Pancreas (tissue), 10 donors: ENCODE measurements around the gene PLRG1. TPM values are rescaled to one million over a fixed set of nuclear protein-coding genes. Genes with fewer than 3 reads are reported as not detected.
"Not testable (repeated sequence)": the region's sequence is repeated elsewhere in the genome, so short reads cannot be mapped to it uniquely, and the experiment has no call there.

Experiments used
- ATAC-seq, 4 donors: fragments of 200-7000 bp; cut with Tn5 transposase; one replicate each; pipeline versions ENCODE4 v1.8.0 to v1.9.1; 2020; ENCODE audit warnings: mild to moderate bottlenecking in 4 of 4, moderate library complexity in 4 of 4
- DNase-seq, 6 donors: peaks; one replicate each; pipeline ENCODE4 v3.0.0-alpha.2; 2020
- FAIRE-seq: peaks from 2 replicates; lab custom pipeline; 2012; peaks lifted over from hg19 to GRCh38; lab: Jason Lieb, UNC
- H3K27ac ChIP-seq, 4 donors: fragments of 200-600 bp; sonication (generic); 1 replicate in 3 of 4; 2 replicates in 1 of 4; pipeline versions ENCODE4 v1.5.0 to v1.8.0; 2020
- H3K27me3 ChIP-seq, 4 donors: fragments of 200-600 bp; one replicate each; pipeline ENCODE4 v1.8.0; 2021
- H3K36me3 ChIP-seq, 3 donors: fragments of 200-600 bp; sonication (generic) in 1 of 3; one replicate each; pipeline versions ENCODE4 v1.5.0 to v1.8.0; 2020 to 2021
- H3K4me1 ChIP-seq, 3 donors: fragments of 200-600 bp; one replicate each; pipeline ENCODE4 v1.8.0; 2021
- H3K4me3 ChIP-seq, 4 donors: fragments of 200-600 bp; sonication (generic) in 2 of 4; one replicate each; pipeline versions ENCODE4 v1.5.0 to v1.8.0; 2020 to 2021
- H3K9me3 ChIP-seq, 4 donors: fragments of 200-600 bp; one replicate each; pipeline ENCODE4 v1.8.0; 2021
- WGBS, 2 donors: extraction: QIAGEN DNeasy Blood & Tissue Kit; methylation state at CpG; one replicate each; pipeline ENCODE4 v1.1.7; 2013; 5-methylcytosine and 5-hydroxymethylcytosine counted together
- intact Hi-C, 3 donors: fragments of 100-400 bp; cut with DNase I; formaldehyde crosslinking; loops; one replicate each; pipeline versions ENCODE4 v1.11.1 to v1.14.2; 2022
- polyA plus RNA-seq, 2 donors: library from polyadenylated mRNA; stranded (reverse); fragments of 200-250 nt; gene quantifications; one replicate each; pipeline ENCODE4 v1.2.3, GENCODE V29; 2013
- total RNA-seq, 6 donors: library from RNA; stranded (reverse); fragmentation: NEBNext Ultra II Directional in 4 of 6; extraction: Animal tissue kit (Norgen Biotek cat#: 25700) in 4 of 6; gene quantifications; one replicate each; pipeline versions ENCODE4 v1.2.1 to v1.2.4, GENCODE V29; 2021 to 2023
- TF ChIP-seq, protein P1 (sequence below), 4 donors: fragments of 200-600 bp; sonication (generic) in 3 of 4; IDR thresholded peaks; one replicate each; pipeline versions ENCODE4 v1.5.0 to v1.8.0; 2021; ENCODE audit warnings: antibody characterized with exemption in 4 of 4
- donor health status: healthy with polysubstance abuse.
- donor health status: DM: no; HTN: no; CAD: no; lungs with moderate emphysema.
- donor health status: DM: no; HTN: no; CAD: no.
- donor health status: control.
- donor health status: control.
- donor health status: Bipolar disorder and iron deficiency.
- donor health status: DM: yes; HTN: yes; CAD: no.
- donor health status: DM: no; HTN: no; CAD: no.
- donor health status: DM: no; HTN: no; CAD: no.
- donor health status: DM: yes; HTN: yes; CAD: no.

PLRG1 gene
- total RNA-seq = 10 to 100 TPM; 18.5 to 34.8 (median 30.5) TPM
- polyA plus RNA-seq = 10 to 100 TPM; 20.6 to 38.6 TPM

DNA sequence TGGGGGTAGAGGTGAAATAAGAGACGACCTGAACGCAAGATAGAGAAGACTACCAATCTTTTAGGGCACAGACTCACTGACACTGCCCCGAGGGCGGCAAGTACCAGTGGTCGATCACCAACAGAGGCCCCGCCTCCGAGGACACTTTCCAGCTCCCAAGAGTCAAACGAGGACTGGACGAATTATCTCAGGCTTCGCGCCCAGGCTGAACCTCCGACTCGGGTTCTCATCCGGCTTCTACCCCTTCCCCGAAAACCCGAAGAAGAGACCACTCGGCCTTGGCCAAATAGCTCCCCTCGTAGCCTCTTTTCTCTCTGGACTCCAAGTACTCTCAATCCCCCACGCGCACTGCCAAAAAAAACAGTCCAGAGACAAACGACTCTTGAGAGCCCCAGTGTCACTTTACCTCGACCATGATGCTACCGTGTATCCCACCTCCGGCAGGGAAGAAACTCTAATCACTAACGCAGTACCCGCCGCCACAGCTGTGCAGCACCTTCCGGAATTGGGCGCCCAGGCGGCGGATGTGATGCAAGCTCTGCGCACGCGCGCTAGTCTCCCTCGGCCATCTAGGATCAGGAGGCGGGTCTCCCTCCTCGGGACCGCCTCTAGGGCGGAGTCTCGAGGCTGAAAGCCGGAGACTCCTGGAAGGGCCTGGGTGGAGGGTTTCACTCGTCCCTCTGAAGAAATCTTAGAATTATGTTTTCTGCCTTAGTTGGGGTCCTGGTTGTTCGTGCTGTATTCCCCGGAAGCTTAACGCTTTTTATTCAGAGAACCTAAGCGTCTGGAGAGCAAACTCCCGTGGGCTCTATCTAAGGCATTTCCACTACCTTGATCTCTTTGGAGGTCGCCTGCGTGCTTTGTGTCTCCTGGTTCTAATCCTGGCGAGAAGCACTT is at the start of gene PLRG1:
Gene PLRG1, minus strand, starts transcription at position 507 of the 897 bp plus-strand sequence. Its CDS starts 92 bp downstream, at position 415.
- Histone ChIP-seq H3K4me1 (peaks cover 0 to 11% (median 7%) of the 10 kb centered on the region in 3 donors), H3K9me3 (no peaks in the 10 kb centered on the region), H3K27ac (peak within 1 kb of the TSS; percentile 13 to 81 (median 45)), H3K27me3 (no peaks in the 10 kb centered on the region), H3K4me3 (peak within 1 kb of the TSS; percentile 47 to 80 (median 72)), H3K36me3 (peaks cover 3 to 7% (median 5%) of the 10 kb centered on the region in 3 donors)
- 0% methylated on average over 51 of the region's 51 CpGs for WGBS, 2 donors
- TF ChIP-seq, protein P1, sequence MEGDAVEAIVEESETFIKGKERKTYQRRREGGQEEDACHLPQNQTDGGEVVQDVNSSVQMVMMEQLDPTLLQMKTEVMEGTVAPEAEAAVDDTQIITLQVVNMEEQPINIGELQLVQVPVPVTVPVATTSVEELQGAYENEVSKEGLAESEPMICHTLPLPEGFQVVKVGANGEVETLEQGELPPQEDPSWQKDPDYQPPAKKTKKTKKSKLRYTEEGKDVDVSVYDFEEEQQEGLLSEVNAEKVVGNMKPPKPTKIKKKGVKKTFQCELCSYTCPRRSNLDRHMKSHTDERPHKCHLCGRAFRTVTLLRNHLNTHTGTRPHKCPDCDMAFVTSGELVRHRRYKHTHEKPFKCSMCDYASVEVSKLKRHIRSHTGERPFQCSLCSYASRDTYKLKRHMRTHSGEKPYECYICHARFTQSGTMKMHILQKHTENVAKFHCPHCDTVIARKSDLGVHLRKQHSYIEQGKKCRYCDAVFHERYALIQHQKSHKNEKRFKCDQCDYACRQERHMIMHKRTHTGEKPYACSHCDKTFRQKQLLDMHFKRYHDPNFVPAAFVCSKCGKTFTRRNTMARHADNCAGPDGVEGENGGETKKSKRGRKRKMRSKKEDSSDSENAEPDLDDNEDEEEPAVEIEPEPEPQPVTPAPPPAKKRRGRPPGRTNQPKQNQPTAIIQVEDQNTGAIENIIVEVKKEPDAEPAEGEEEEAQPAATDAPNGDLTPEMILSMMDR (IDR thresholded peaks at IDR 0.05) = peak in 3 of 4 donors; percentile 11 to 15 (median 12)
- FAIRE-seq (peak; percentile 92), DNase-seq (peak; percentile 94 to 99 (median 96)), ATAC-seq (peak; percentile 98 to 100 (median 99))
- intact Hi-C loops = loop anchor here in 1 of 3 donors (10.0 kb wide), 1 partner anchor 235 kb away; the partner anchor contains the start of gene RBM46

DNA sequence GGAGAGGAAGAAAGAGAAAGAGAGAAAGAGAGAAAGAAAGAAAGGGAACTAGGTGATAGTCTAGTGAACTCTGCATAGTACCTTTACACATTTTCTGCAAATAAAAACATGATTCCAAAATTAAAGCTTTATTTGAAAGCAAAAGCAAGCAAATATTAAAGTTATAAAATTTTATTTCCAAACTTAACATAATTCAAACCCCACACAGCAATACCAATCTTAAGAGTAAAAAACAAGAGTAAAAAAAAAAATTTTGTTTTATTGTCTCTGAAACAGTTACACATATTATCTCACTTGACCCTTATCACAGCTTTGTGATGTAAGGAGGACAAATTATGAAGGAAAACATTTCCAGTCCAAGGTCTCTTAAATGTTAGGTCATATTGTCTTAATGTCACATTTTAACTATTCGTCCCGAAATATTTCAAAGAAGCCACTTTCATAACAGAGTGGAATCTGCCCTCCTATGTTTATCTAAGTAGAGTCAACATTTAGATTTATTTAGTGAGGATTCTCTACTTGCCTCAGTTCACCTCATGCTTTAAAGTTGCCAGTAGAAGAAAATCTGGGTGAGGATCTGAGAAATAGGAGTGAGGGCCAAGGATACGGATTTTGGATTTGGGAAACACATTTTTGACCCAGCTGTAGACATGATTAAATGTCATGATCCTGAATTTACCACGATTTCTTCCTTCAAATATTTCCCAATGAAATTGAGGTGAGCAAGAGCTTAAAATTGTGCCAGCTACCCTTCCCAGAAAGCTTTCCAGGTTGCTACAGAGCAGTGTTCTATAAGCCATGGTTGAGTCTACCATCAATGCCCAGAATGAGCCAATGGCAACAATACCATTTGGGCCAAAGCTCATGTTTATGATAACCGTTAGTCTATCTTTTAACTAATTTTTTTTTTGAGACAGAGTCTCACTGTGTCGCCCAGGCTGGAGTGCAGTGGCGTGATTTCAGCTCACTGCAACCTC is 47.9 kb upstream of the PLRG1 start:
- ATAC-seq (no peak), FAIRE-seq (no peak), DNase-seq (no peak)
- intact Hi-C loops = no loop called here
- TF ChIP-seq, protein P1 (IDR thresholded peaks at IDR 0.05) = no peak
- Histone ChIP-seq H3K36me3 (no peaks in the 10 kb centered on the region), H3K4me3 (no peak overlapping the region), H3K4me1 (no peaks in the 10 kb centered on the region), H3K9me3 (no peaks in the 10 kb centered on the region), H3K27ac (no peak overlapping the region), H3K27me3 (no peaks in the 10 kb centered on the region)
- 64 to 66% methylated on average over 7 of the region's 7 CpGs for WGBS, 2 donors

DNA sequence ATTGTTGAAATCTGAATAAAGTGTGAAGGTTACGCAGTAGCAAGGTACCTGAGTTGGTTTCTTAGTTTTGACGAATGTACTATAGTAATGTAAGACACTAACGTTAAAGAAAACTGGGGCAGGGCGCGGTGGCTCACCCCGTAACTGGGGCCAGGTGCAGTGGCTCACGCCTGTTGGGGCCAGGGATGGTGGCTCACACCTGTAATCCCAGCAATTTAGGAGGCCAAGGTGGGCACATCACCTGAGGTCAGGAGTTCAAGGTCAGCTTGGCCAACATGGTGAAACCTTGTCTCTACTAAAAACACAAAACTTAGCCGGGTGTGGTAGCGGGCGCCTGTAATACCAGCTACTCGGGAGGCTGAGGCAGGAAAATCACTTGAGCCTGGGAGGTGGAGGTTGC is 47.1 kb upstream of the PLRG1 start:
- H3K27me3 ChIP-seq, FAIRE-seq, intact Hi-C loops, ATAC-seq, H3K27ac ChIP-seq, H3K9me3 ChIP-seq, H3K4me1 ChIP-seq, DNase-seq, H3K36me3 ChIP-seq, H3K4me3 ChIP-seq: not testable (repeated sequence)
- 87 to 93% methylated on average over 11 of the region's 11 CpGs for WGBS, 2 donors

DNA sequence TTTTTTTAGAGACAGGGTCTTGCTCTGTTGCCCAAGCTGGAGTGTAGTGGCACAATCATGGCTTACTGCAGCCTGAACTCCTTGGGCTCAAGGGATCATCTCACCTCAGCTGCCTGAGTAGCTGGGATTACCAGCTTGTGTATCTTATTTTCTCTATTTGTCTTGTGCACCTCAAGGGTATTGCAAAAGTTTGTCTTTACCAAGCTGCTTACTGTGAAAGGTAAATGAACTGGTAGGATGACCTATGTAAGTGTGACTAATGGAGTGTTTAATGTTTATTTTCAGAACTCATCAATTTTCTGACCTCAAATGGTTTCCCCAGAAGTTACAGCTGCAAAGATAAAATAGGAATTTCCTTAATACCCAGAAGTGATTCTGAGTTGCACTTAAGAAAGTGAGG is 45.6 kb upstream of the PLRG1 start:
- ATAC-seq = no peak

DNA sequence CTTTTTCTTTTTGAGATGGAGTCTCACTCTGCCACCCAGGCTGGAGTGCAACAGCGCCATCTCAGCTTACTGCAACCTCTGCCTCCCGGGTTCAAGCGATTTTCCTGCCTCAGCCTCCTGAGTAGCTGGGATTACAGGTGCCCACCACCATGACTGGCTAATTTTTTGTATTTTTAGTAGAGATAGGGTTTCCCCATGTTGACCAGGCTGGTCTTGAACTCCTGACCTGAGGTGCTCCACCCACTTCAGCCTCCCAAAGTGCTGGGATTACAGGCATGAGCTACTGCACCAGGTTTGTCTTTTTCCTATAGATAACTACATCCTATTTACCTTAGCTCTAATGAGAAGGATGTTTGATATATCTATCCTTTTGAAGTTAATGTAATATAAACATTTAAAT is 44.1 kb upstream of the PLRG1 start:
- ATAC-seq, DNase-seq, intact Hi-C loops, H3K27ac ChIP-seq, H3K9me3 ChIP-seq, H3K4me1 ChIP-seq, H3K4me3 ChIP-seq, H3K36me3 ChIP-seq, FAIRE-seq, H3K27me3 ChIP-seq: not testable (repeated sequence)
- WGBS, 2 donors = 76 to 95% methylated on average over 3 of the region's 3 CpGs

More for the DNA sequence above, 45.6 kb upstream of the PLRG1 start:
- intact Hi-C loops = no loop called here
- Histone ChIP-seq H3K36me3 (no peaks in the 10 kb centered on the region), H3K4me3 (no peak overlapping the region), H3K27me3 (peaks cover 0 to 2% (median 0%) of the 10 kb centered on the region in 4 donors), H3K9me3 (no peaks in the 10 kb centered on the region), H3K4me1 (no peaks in the 10 kb centered on the region), H3K27ac (no peak overlapping the region)
- DNase-seq (no peak), FAIRE-seq (no peak)
- TF ChIP-seq, protein P1 (IDR thresholded peaks at IDR 0.05) = no peak
